ENCODE measurements around the gene RGP1.

The RGP1 gene

DNA sequence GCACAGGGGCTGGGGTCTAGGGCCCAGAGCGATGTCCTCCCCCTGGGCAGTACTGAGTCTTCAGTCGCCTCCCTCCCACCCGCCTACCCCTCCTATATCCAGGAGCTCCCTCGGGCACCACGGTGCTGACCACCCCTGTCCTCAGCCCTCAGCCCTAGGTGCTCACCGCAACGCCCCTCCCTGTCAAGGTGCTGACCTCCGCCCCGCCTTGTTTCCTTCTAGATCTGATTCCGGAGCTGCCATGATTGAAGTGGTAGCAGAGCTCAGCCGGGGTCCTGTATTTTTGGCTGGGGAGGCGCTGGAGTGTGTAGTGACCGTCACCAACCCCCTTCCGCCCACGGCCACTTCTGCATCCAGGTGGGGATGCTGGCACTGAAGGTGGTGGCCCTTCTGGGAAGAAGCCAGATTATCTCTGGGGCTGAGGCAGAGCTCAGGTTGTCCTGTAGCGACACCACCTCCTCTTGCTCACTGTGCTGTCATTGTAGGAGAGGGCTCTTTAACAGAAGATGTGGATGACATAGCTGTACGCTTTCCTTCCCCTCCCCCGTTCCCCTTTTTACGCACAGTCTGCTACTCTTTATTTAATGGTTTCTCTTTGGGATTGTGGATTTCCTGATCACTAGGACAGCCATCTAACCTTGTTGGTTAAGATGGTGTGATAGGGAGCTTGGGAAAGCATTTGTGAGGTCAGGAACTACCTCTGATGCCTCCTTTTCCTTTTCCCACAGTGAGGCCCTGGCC is 598 bp downstream of the RGP1 start (continued):
- peak; percentile 25 for TF ChIP-seq SP2 (tag by site-specific recombination; IDR thresholded peaks at IDR 0.05)
- TF ChIP-seq ZIC2 (tag by site-specific recombination; IDR thresholded peaks at IDR 0.05) = 0 out of 2 replicates have a peak, but pooled peaks have one; percentile 3
- no peak for TF ChIP-seq ZNF629 (tag by site-specific recombination; IDR thresholded peaks at IDR 0.05)
- no peak for TF ChIP-seq MZF1 (tag by site-specific recombination; IDR thresholded peaks at IDR 0.05; ENCODE audit: borderline replicate concordance)
- 0 out of 2 replicates have a peak, but pooled peaks have one; percentile 12 for TF ChIP-seq REST (tag by site-specific recombination; IDR thresholded peaks at IDR 0.05)
- TF ChIP-seq GLIS1 (tag by site-specific recombination; IDR thresholded peaks at IDR 0.05) = no peak
- TF ChIP-seq ZNF501 (tag by site-specific recombination; IDR thresholded peaks at IDR 0.05) = no peak
- no peak; the same call in none of the 2 replicates for TF ChIP-seq SP3 (tag by site-specific recombination; IDR thresholded peaks at IDR 0.05)
- peak; percentile 34; the same call in 1 of the 2 replicates for TF ChIP-seq YY1 (tag by site-specific recombination; IDR thresholded peaks at IDR 0.05)
- 0 out of 2 replicates have a peak, but pooled peaks have one; percentile 21 for TF ChIP-seq GLI4 (tag by site-specific recombination; IDR thresholded peaks at IDR 0.05)
- no peak for TF ChIP-seq ZNF580 (tag by site-specific recombination; IDR thresholded peaks at IDR 0.05)

DNA sequence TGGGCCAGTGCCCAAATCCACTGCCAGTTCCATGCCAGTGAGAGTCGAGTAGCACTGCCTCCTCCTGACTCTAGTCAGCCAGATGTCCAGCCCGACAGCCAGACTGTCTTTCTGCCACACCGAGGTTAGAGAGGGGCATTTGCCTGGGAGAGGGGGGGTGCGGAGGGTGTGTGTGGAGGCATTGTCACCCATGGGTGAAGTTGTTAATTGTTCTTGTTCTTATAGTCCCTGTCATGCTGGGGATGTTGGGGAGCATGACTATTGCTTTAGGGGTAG is 1.1 kb downstream of the RGP1 start:
- Histone ChIP-seq H3K9me3 (ENCODE audit: control insufficient read depth, insufficient read depth, low read depth, low read length) (no peaks in the 10 kb centered on the region), H3K27ac (ENCODE audit: extremely low read depth, low read depth, low read length) (no peak overlapping the region), H3K36me3 (ENCODE audit: control insufficient read depth in 2 of 2, insufficient read depth in 1 of 2, low read length in 2 of 2) (peaks cover 5 to 68% of the 10 kb centered on the region in 2 experiments; a peak in 2 of 3 replicates), H3K4me1 (ENCODE audit: control insufficient read depth, insufficient read depth, low read length) (no peaks in the 10 kb centered on the region; the same call in 1 of the 2 replicates), H3K4me3 (ENCODE audit: low read depth, low read length) (peak overlapping the region; percentile 77; the same call in 1 of the 2 replicates)
- ChIA-PET POLR2A (interaction anchor here (0.7 to 6.2 kb wide), 6 partner anchors 9 to 157 kb away, joined by 3 to 73 read pairs (median 8); partner anchors contain the start of genes CCDC107, CREB3, RMRP and TLN1), CTCF (interaction anchor here (0.8 to 1.9 kb wide), 5 partner anchors 12 to 19 kb away, joined by 3 to 5 read pairs (median 3); partner anchors contain the start of genes CREB3 and TLN1)
- TF ChIP-seq, protein P1, sequence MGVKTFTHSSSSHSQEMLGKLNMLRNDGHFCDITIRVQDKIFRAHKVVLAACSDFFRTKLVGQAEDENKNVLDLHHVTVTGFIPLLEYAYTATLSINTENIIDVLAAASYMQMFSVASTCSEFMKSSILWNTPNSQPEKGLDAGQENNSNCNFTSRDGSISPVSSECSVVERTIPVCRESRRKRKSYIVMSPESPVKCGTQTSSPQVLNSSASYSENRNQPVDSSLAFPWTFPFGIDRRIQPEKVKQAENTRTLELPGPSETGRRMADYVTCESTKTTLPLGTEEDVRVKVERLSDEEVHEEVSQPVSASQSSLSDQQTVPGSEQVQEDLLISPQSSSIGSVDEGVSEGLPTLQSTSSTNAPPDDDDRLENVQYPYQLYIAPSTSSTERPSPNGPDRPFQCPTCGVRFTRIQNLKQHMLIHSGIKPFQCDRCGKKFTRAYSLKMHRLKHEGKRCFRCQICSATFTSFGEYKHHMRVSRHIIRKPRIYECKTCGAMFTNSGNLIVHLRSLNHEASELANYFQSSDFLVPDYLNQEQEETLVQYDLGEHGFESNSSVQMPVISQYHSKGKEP (tag by site-specific recombination; IDR thresholded peaks at IDR 0.05) = no peak
- TF ChIP-seq ZSCAN18 (tag by site-specific recombination; IDR thresholded peaks at IDR 0.05) = no peak
- no peak for TF ChIP-seq ZNF280D (tag by site-specific recombination; IDR thresholded peaks at IDR 0.05)
- TF ChIP-seq REST (tag by site-specific recombination; IDR thresholded peaks at IDR 0.05) = no peak
- no peak for TF ChIP-seq ZFP69B (tag by site-specific recombination; IDR thresholded peaks at IDR 0.05)
- no peak for TF ChIP-seq ZNF449 (tag by site-specific recombination; IDR thresholded peaks at IDR 0.05)
- TF ChIP-seq ZNF654 (tag by site-specific recombination; IDR thresholded peaks at IDR 0.05; ENCODE audit: low read depth) = no peak

Measured in HEK293 (cell line).